K562 (cell line): ENCODE measurements around the gene ZBED2. TPM values are rescaled to one million over a fixed set of nuclear protein-coding genes. Genes with fewer than 3 reads are reported as not detected.

Experiments
- ATAC-seq: fragments of 200-7000 bp; cut with Tn5 transposase; 3 replicates; pipeline ENCODE4 v1.9.1; 2020; ENCODE audit warnings: moderate library complexity
- BruUV-seq: library from RNA; stranded (reverse); fragments of 400-500 nt; replicated peaks from 2 replicates; lab custom pipeline; 2021; lab: Mats Ljungman, UMichigan
- CTCF ChIA-PET: fragments of 300-600 bp; formaldehyde crosslinking; extraction: SDS; loops from one replicate; lab custom pipeline; 2021; ENCODE audit warnings: low intra/inter-chr PET ratio; lab: Yijun Ruan, JAX
- POLR2A ChIA-PET: fragments of 300-600, 350-650 bp; sonication (Branson Sonifier 250); formaldehyde crosslinking; extraction: SDS; loops from one replicate; lab custom pipeline; 2021; ENCODE audit warnings: antibody characterized with exemption, inconsistent platforms; lab: Yijun Ruan, JAX
- DNase-seq, 4 experiments: peaks; one replicate each; pipeline versions ENCODE4 v3.0.0 to v3.0.0-alpha.2; 2011 to 2018; ENCODE audit warnings: low spot score in 3 of 4, mixed read lengths in 3 of 4; ENCODE audit errors: extremely low read depth in 1 of 4
- FAIRE-seq: peaks from 2 replicates; lab custom pipeline; 2011; peaks lifted over from hg19 to GRCh38; lab: Jason Lieb, UNC
- H2AFZ ChIP-seq: 2 replicates; pipeline ENCODE4 v1.6.0; 2011; ENCODE audit warnings: low read depth, low read length, control low read depth, inconsistent platforms
- H3K27ac ChIP-seq: fragments of 200-600 bp; 3 replicates; pipeline ENCODE4 v1.8.0; 2011; ENCODE audit warnings: low read depth, mild to moderate bottlenecking, control low read depth, inconsistent platforms, low read length, moderate library complexity, mixed read lengths; ENCODE audit errors: extremely low read depth
- H3K27me3 ChIP-seq, 2 experiments: fragments of 300-600 bp in 1 of 2; 2 replicates in 1 of 2; 3 replicates in 1 of 2; pipeline versions ENCODE4 v1.6.0 to v1.8.0; 2011; ENCODE audit warnings: inconsistent platforms in 2 of 2, low read length in 2 of 2, mild to moderate bottlenecking in 1 of 2, mixed read lengths in 1 of 2, moderate library complexity in 1 of 2; ENCODE audit not compliant: control insufficient read depth in 2 of 2, insufficient read depth in 2 of 2
- H3K36me3 ChIP-seq: fragments of 300-600 bp; 3 replicates; pipeline ENCODE4 v1.8.0; 2011; ENCODE audit warnings: mild to moderate bottlenecking, low read length, inconsistent platforms; ENCODE audit not compliant: control insufficient read depth, insufficient read depth
- H3K4me1 ChIP-seq, 2 experiments: fragments of 200-600 bp in 1 of 2; replicated peaks in 1 of 2; 2 replicates in 1 of 2; 3 replicates in 1 of 2; pipeline versions ENCODE4 v1.5.1 to v1.8.0; 2011; ENCODE audit warnings: inconsistent platforms in 2 of 2, low read length in 2 of 2, mild to moderate bottlenecking in 1 of 2, mixed read lengths in 1 of 2, moderate library complexity in 1 of 2; ENCODE audit not compliant: control insufficient read depth in 2 of 2, insufficient read depth in 2 of 2
- H3K4me2 ChIP-seq: 2 replicates; pipeline ENCODE4 v1.6.1; 2011; ENCODE audit warnings: low read length, control low read depth, inconsistent platforms, mixed read lengths; ENCODE audit not compliant: insufficient read depth
- H3K4me3 ChIP-seq: fragments of 200-600 bp; sonication (generic), shearing (Covaris generic); 2 replicates; pipeline ENCODE4 v1.5.1; 2016; ENCODE audit warnings: control low read depth, inconsistent platforms
- H3K79me2 ChIP-seq: fragments of 200-600 bp; 3 replicates; pipeline ENCODE4 v1.8.0; 2011; ENCODE audit warnings: low read length, inconsistent platforms; ENCODE audit not compliant: control insufficient read depth, insufficient read depth
- H3K9ac ChIP-seq, 2 experiments: 2 replicates each; pipeline versions ENCODE4 v1.6.0 to v1.6.1; 2011; ENCODE audit warnings: low read depth in 2 of 2, low read length in 2 of 2, control low read depth in 1 of 2, inconsistent platforms in 1 of 2, mild to moderate bottlenecking in 1 of 2, mixed read lengths in 1 of 2; ENCODE audit not compliant: insufficient read depth in 1 of 2
- H3K9me1 ChIP-seq: one replicate; pipeline ENCODE4 v1.6.0; 2011; ENCODE audit warnings: inconsistent platforms, mild to moderate bottlenecking, low read length, moderate library complexity; ENCODE audit not compliant: control insufficient read depth, insufficient read depth
- H3K9me3 ChIP-seq: replicated peaks from 2 replicates; pipeline ENCODE4 v1.5.1; 2011; ENCODE audit warnings: low read depth, low read length, inconsistent platforms; ENCODE audit not compliant: control insufficient read depth, insufficient read depth
- H4K20me1 ChIP-seq: replicated peaks from 2 replicates; pipeline ENCODE4 v1.6.1; 2011; ENCODE audit warnings: low read length, inconsistent platforms, mixed read lengths; ENCODE audit not compliant: control insufficient read depth, insufficient read depth
- CCNT2 ChIP-seq: IDR thresholded peaks from 2 replicates; pipeline ENCODE4 v1.6.1; 2011; ENCODE audit warnings: borderline replicate concordance, low read depth, mild to moderate bottlenecking, moderate library complexity, mixed read lengths, low read length; ENCODE audit not compliant: insufficient read length; ENCODE audit errors: extremely low read depth
- TFAP4 ChIP-seq: sonication (generic); formaldehyde crosslinking; IDR thresholded peaks from 2 replicates; pipeline ENCODE4 v1.8.0; 2022; ENCODE audit warnings: missing genetic modification reagents, mild to moderate bottlenecking, moderate library complexity, borderline replicate concordance
- ZC3H8 ChIP-seq: fragments of 450-650 bp; IDR thresholded peaks from 2 replicates; pipeline ENCODE4 v1.6.1; 2017
- ZNF764 ChIP-seq: fragments of 250-450 bp; sonication (Bioruptor Pico); IDR thresholded peaks from 2 replicates; pipeline ENCODE4 v1.4.0; 2020; ENCODE audit warnings: low read depth, mild to moderate bottlenecking, moderate library complexity
- WGBS: fragments of 100-300 bp; shearing (Covaris generic); methylation state at CpG from one replicate; pipeline ENCODE4 v1.1.6; 2016; ENCODE audit warnings: low coverage, mixed read lengths; ENCODE audit not compliant: insufficient coverage; ENCODE audit errors: missing lambda C conversion rate; 5-methylcytosine and 5-hydroxymethylcytosine counted together
- in situ Hi-C: fragments of 300-500 bp; cut with MboI; formaldehyde crosslinking; loops from 4 replicates; pipeline ENCODE4 v1.15.0; 2018; ENCODE audit warnings: inconsistent platforms, mixed read lengths
- intact Hi-C: fragments of 100-400 bp; cut with micrococcal nuclease; formaldehyde crosslinking; loops from 2 replicates; pipeline ENCODE4 v1.14.2; 2022
- polyA plus RNA-seq, 8 experiments: library from polyadenylated mRNA; depleted of rRNA in 4 of 8; stranded (reverse) in 5 of 8; unstranded in 3 of 8; fragments of >200 nt; fragmentation: Nextera tagmentation in 2 of 8; fragmentation: Illumina TruSeq in 1 of 8; extraction: Ambion mirVana in 2 of 8; extraction: Trizol in 1 of 8; gene quantifications; 2 replicates each; pipeline versions ENCODE4 v1.2.1 to v1.2.3, GENCODE V29; 2011 to 2014; ENCODE audit warnings: inconsistent platforms in 1 of 8, missing spikeins in 1 of 8
- total RNA-seq, 7 experiments: library from RNA; depleted of rRNA in 6 of 7; stranded (reverse); fragments of >200 nt in 6 of 7; fragmentation: Illumina TruSeq in 2 of 7; extraction: Trizol in 2 of 7; gene quantifications; 2 replicates each; pipeline versions ENCODE4 v1.2.1 to v1.2.3, GENCODE V29; 2011 to 2021; ENCODE audit warnings: low replicate concordance in 1 of 7
- TF ChIP-seq, protein P1 (sequence below), 2 experiments: fragments of 450-650 bp; IDR thresholded peaks; 2 replicates each; pipeline ENCODE4 v1.6.1; 2018; ENCODE audit warnings: mild to moderate bottlenecking in 2 of 2, low read depth in 1 of 2; ENCODE audit not compliant: partially characterized antibody in 2 of 2
- TF ChIP-seq, protein P2 (sequence below): sonication (generic); formaldehyde crosslinking; IDR thresholded peaks from 2 replicates; pipeline ENCODE4 v1.8.0; 2023; ENCODE audit warnings: missing genetic modification reagents, mild to moderate bottlenecking, borderline replicate concordance

Gene ZBED2
- total and polyA plus RNA-seq, 9 of the 15 experiments (the other 6 are each of a cell fraction or from before 2014, with no cell fraction given), result 0.11 TPM; not detected in 8

- ChIA-PET POLR2A (no interaction called here), CTCF (no interaction called here)
- in situ Hi-C loops (no loop called here), intact Hi-C loops (no loop called here)
- H3K9ac ChIP-seq, result no peak overlapping the region
- no peak overlapping the region for H3K27ac ChIP-seq
- no TSS peak for BruUV-seq
- no peak overlapping the region for H2AFZ ChIP-seq
- no peaks in the 10 kb centered on the region for H3K27me3 ChIP-seq
- no peaks in the 10 kb centered on the region for H3K4me1 ChIP-seq
- WGBS, result 0% methylated on average over 2 of the region's 2 CpGs
- DNase-seq (no peak), FAIRE-seq (no peak), ATAC-seq (no peak)
- H3K79me2 ChIP-seq, result no peaks in the 10 kb centered on the region
- H3K4me3 ChIP-seq, result no peak overlapping the region
- no peaks in the 10 kb centered on the region for H3K36me3 ChIP-seq
- H3K9me1 ChIP-seq, result no peaks in the 10 kb centered on the region
- TF ChIP-seq, protein P1, sequence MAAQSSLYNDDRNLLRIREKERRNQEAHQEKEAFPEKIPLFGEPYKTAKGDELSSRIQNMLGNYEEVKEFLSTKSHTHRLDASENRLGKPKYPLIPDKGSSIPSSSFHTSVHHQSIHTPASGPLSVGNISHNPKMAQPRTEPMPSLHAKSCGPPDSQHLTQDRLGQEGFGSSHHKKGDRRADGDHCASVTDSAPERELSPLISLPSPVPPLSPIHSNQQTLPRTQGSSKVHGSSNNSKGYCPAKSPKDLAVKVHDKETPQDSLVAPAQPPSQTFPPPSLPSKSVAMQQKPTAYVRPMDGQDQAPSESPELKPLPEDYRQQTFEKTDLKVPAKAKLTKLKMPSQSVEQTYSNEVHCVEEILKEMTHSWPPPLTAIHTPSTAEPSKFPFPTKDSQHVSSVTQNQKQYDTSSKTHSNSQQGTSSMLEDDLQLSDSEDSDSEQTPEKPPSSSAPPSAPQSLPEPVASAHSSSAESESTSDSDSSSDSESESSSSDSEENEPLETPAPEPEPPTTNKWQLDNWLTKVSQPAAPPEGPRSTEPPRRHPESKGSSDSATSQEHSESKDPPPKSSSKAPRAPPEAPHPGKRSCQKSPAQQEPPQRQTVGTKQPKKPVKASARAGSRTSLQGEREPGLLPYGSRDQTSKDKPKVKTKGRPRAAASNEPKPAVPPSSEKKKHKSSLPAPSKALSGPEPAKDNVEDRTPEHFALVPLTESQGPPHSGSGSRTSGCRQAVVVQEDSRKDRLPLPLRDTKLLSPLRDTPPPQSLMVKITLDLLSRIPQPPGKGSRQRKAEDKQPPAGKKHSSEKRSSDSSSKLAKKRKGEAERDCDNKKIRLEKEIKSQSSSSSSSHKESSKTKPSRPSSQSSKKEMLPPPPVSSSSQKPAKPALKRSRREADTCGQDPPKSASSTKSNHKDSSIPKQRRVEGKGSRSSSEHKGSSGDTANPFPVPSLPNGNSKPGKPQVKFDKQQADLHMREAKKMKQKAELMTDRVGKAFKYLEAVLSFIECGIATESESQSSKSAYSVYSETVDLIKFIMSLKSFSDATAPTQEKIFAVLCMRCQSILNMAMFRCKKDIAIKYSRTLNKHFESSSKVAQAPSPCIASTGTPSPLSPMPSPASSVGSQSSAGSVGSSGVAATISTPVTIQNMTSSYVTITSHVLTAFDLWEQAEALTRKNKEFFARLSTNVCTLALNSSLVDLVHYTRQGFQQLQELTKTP (IDR thresholded peaks at IDR 0.05; ENCODE audit: low read depth in 1 of 2, partially characterized antibody in 2 of 2), result no peak
- TF ChIP-seq, protein P2, sequence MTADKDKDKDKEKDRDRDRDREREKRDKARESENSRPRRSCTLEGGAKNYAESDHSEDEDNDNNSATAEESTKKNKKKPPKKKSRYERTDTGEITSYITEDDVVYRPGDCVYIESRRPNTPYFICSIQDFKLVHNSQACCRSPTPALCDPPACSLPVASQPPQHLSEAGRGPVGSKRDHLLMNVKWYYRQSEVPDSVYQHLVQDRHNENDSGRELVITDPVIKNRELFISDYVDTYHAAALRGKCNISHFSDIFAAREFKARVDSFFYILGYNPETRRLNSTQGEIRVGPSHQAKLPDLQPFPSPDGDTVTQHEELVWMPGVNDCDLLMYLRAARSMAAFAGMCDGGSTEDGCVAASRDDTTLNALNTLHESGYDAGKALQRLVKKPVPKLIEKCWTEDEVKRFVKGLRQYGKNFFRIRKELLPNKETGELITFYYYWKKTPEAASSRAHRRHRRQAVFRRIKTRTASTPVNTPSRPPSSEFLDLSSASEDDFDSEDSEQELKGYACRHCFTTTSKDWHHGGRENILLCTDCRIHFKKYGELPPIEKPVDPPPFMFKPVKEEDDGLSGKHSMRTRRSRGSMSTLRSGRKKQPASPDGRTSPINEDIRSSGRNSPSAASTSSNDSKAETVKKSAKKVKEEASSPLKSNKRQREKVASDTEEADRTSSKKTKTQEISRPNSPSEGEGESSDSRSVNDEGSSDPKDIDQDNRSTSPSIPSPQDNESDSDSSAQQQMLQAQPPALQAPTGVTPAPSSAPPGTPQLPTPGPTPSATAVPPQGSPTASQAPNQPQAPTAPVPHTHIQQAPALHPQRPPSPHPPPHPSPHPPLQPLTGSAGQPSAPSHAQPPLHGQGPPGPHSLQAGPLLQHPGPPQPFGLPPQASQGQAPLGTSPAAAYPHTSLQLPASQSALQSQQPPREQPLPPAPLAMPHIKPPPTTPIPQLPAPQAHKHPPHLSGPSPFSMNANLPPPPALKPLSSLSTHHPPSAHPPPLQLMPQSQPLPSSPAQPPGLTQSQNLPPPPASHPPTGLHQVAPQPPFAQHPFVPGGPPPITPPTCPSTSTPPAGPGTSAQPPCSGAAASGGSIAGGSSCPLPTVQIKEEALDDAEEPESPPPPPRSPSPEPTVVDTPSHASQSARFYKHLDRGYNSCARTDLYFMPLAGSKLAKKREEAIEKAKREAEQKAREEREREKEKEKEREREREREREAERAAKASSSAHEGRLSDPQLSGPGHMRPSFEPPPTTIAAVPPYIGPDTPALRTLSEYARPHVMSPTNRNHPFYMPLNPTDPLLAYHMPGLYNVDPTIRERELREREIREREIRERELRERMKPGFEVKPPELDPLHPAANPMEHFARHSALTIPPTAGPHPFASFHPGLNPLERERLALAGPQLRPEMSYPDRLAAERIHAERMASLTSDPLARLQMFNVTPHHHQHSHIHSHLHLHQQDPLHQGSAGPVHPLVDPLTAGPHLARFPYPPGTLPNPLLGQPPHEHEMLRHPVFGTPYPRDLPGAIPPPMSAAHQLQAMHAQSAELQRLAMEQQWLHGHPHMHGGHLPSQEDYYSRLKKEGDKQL (CRISPR knock-in tag), result no peak
- TF ChIP-seq TFAP4 (no peak), CCNT2 (no peak), ZNF764 (CRISPR knock-in tag) (no peak), ZC3H8 (no peak)
- H3K4me2 ChIP-seq, result no peak overlapping the region
- H3K9me3 ChIP-seq, result no peaks in the 10 kb centered on the region
- H4K20me1 ChIP-seq, result no peaks in the 10 kb centered on the region
Observed at GRCh38 chr3:111566844-111567243, 28.3 kb downstream of the ZBED2 start.
